Activated CD4-positive, CD25-positive, alpha-beta regulatory T cell treated with anti-CD3 and anti-CD28 coated beads, Interleukin-2, amount 50 U/mL, for 16 hours (primary cell): ENCODE results near the gene PCSK5.

Source experiments
- DNase-seq: peaks from one replicate; pipeline ENCODE4 v3.0.0-alpha.2; 2020; ENCODE audit warnings: low read depth, low spot score

The PCSK5 gene

GRCh38 chr9:75921391-75922127 is 31.1 kb downstream of the PCSK5 start:
- no peak for DNase-seq

- no peak for DNase-seq
Observed at GRCh38 chr9:75926385-75926784, 35.9 kb downstream of the PCSK5 start.

GRCh38 chr9:75927356-75927755 is 36.9 kb downstream of the PCSK5 start:
- DNase-seq, result no peak

GRCh38 chr9:75930190-75930589 is 39.7 kb downstream of the PCSK5 start:
- no peak for DNase-seq

- no peak for DNase-seq
Observed at GRCh38 chr9:75930730-75931321, 40.4 kb downstream of the PCSK5 start.

- DNase-seq, result no peak
Observed at GRCh38 chr9:75933982-75934381, 43.5 kb downstream of the PCSK5 start.

GRCh38 chr9:75935591-75935990 is 45.1 kb downstream of the PCSK5 start:
- no peak for DNase-seq

GRCh38 chr9:75937521-75938258 is 47.2 kb downstream of the PCSK5 start:
- no peak for DNase-seq

GRCh38 chr9:75938946-75939345 is 48.5 kb downstream of the PCSK5 start:
- DNase-seq, result no peak

GRCh38 chr9:75939536-75940111 is 49.2 kb downstream of the PCSK5 start:
- DNase-seq, result no peak

GRCh38 chr9:75941066-75941465 is 50.6 kb downstream of the PCSK5 start:
- no peak for DNase-seq

GRCh38 chr9:75941577-75942311 is 51.3 kb downstream of the PCSK5 start:
- no peak for DNase-seq

GRCh38 chr9:75946766-75947165 is 56.3 kb downstream of the PCSK5 start:
- DNase-seq, result no peak

- no peak for DNase-seq
Observed at GRCh38 chr9:75947233-75947632, 56.8 kb downstream of the PCSK5 start.

GRCh38 chr9:75950998-75951397 is 60.5 kb downstream of the PCSK5 start:
- DNase-seq, result no peak

GRCh38 chr9:75953218-75953617 is 62.7 kb downstream of the PCSK5 start:
- no peak for DNase-seq

GRCh38 chr9:75956161-75956560 is 65.7 kb downstream of the PCSK5 start:
- DNase-seq, result no peak

GRCh38 chr9:75957116-75957515 is 66.6 kb downstream of the PCSK5 start:
- no peak for DNase-seq

GRCh38 chr9:75958226-75958625 is 67.8 kb downstream of the PCSK5 start:
- no peak for DNase-seq

- no peak for DNase-seq
Observed at GRCh38 chr9:75960551-75960950, 70.1 kb downstream of the PCSK5 start.

GRCh38 chr9:75962013-75962661 is 71.7 kb downstream of the PCSK5 start:
- no peak for DNase-seq
